H9 (cell line): ENCODE measurements around the gene ABCB8. TPM values are rescaled to one million over a fixed set of nuclear protein-coding genes. Genes with fewer than 3 reads are reported as not detected.
A peak's percentile ranks its signal among the peaks of the same experiment; 100 is the strongest.

ENCODE experiments used
- DNase-seq: peaks from one replicate; pipeline ENCODE4 v3.0.0-alpha.2; 2017
- H2AFZ ChIP-seq: one replicate; pipeline ENCODE4 v1.6.1; 2013; ENCODE audit warnings: mild to moderate bottlenecking, low read length, control low read depth, moderate library complexity
- H2AK5ac ChIP-seq: 2 replicates; pipeline ENCODE4 v1.6.1; 2013; ENCODE audit warnings: low read length, control low read depth, mixed read lengths; ENCODE audit not compliant: insufficient read length
- H2BK120ac ChIP-seq: one replicate; pipeline ENCODE4 v1.6.1; 2013; ENCODE audit warnings: low read depth, mild to moderate bottlenecking, low read length, control low read depth, inconsistent platforms; ENCODE audit not compliant: poor library complexity, severe bottlenecking
- H2BK12ac ChIP-seq: 2 replicates; pipeline ENCODE4 v1.6.1; 2013; ENCODE audit warnings: low read length, control low read depth, mixed read lengths, low read depth; ENCODE audit not compliant: insufficient read length
- H2BK15ac ChIP-seq: 2 replicates; pipeline ENCODE4 v1.6.1; 2013; ENCODE audit warnings: low read depth, low read length, control low read depth
- H2BK20ac ChIP-seq: one replicate; pipeline ENCODE4 v1.6.1; 2013; ENCODE audit warnings: low read depth, mild to moderate bottlenecking, low read length, control low read depth, inconsistent platforms; ENCODE audit not compliant: poor library complexity, severe bottlenecking
- H2BK5ac ChIP-seq: 2 replicates; pipeline ENCODE4 v1.6.1; 2013; ENCODE audit warnings: low read length, control low read depth, mixed read lengths; ENCODE audit not compliant: insufficient read length
- H3K14ac ChIP-seq: 2 replicates; pipeline ENCODE4 v1.6.1; 2013; ENCODE audit warnings: low read length, control low read depth; ENCODE audit not compliant: insufficient read depth
- H3K18ac ChIP-seq: 2 replicates; pipeline ENCODE4 v1.6.1; 2013; ENCODE audit warnings: low read depth, mild to moderate bottlenecking, mixed read lengths, low read length, control low read depth; ENCODE audit not compliant: insufficient read length
- H3K23ac ChIP-seq: 2 replicates; pipeline ENCODE4 v1.6.1; 2013; ENCODE audit warnings: low read length, control low read depth, mixed read lengths, low read depth; ENCODE audit not compliant: insufficient read length
- H3K23me2 ChIP-seq: 2 replicates; pipeline ENCODE4 v1.6.1; 2013; ENCODE audit warnings: low read depth, mild to moderate bottlenecking, mixed read lengths, low read length, control low read depth; ENCODE audit not compliant: insufficient read length, poor library complexity, severe bottlenecking
- H3K27ac ChIP-seq: 2 replicates; pipeline ENCODE4 v1.5.1; 2013; ENCODE audit warnings: low read length, control low read depth, mixed read lengths, low read depth; ENCODE audit not compliant: insufficient read length
- H3K27me3 ChIP-seq: 2 replicates; pipeline ENCODE4 v1.6.1; 2013; ENCODE audit warnings: low read length, control low read depth, inconsistent platforms; ENCODE audit not compliant: insufficient read depth
- H3K4ac ChIP-seq: 2 replicates; pipeline ENCODE4 v1.6.1; 2013; ENCODE audit warnings: low read depth, mild to moderate bottlenecking, control low read depth, inconsistent platforms, low read length, moderate library complexity
- H3K4me1 ChIP-seq: 2 replicates; pipeline ENCODE4 v1.6.1; 2013; ENCODE audit warnings: low read length, control low read depth, inconsistent platforms; ENCODE audit not compliant: insufficient read depth
- H3K4me2 ChIP-seq: 2 replicates; pipeline ENCODE4 v1.6.1; 2013; ENCODE audit warnings: low read length, control low read depth, mixed read lengths; ENCODE audit not compliant: insufficient read length, insufficient read depth
- H3K56ac ChIP-seq: 2 replicates; pipeline ENCODE4 v1.6.1; 2013; ENCODE audit warnings: low read depth, mild to moderate bottlenecking, mixed read lengths, low read length, control low read depth; ENCODE audit not compliant: insufficient read length
- H3K79me1 ChIP-seq: 2 replicates; pipeline ENCODE4 v1.6.1; 2013; ENCODE audit warnings: low read depth, mild to moderate bottlenecking, moderate library complexity, low read length, control low read depth, inconsistent platforms; ENCODE audit not compliant: insufficient read depth, poor library complexity, severe bottlenecking
- H3K79me2 ChIP-seq: 2 replicates; pipeline ENCODE4 v1.6.1; 2013; ENCODE audit warnings: low read length, control low read depth, inconsistent platforms; ENCODE audit not compliant: insufficient read depth
- H3K9ac ChIP-seq: 2 replicates; pipeline ENCODE4 v1.6.1; 2013; ENCODE audit warnings: low read length, control low read depth, mixed read lengths; ENCODE audit not compliant: insufficient read length; ENCODE audit errors: extremely low read depth
- H3K9me3 ChIP-seq: one replicate; pipeline ENCODE4 v1.6.1; 2013; ENCODE audit warnings: low read depth, low read length, inconsistent platforms; ENCODE audit not compliant: control insufficient read depth
- H3T11ph ChIP-seq: one replicate; pipeline ENCODE4 v1.6.1; 2013; ENCODE audit warnings: mild to moderate bottlenecking, low read length, control low read depth, inconsistent platforms
- H4K20me1 ChIP-seq: one replicate; pipeline ENCODE4 v1.6.1; 2013; ENCODE audit not compliant: control insufficient read depth, insufficient read length, insufficient read depth
- H4K5ac ChIP-seq: 2 replicates; pipeline ENCODE4 v1.6.1; 2013; ENCODE audit warnings: low read depth, mild to moderate bottlenecking, mixed read lengths, low read length, control low read depth; ENCODE audit not compliant: insufficient read length
- H4K8ac ChIP-seq: replicated peaks from 2 replicates; pipeline ENCODE4 v1.6.1; 2013; ENCODE audit warnings: low read length, control low read depth, mixed read lengths, low read depth; ENCODE audit not compliant: insufficient read length
- H4K91ac ChIP-seq: 2 replicates; pipeline ENCODE4 v1.6.1; 2013; ENCODE audit warnings: low read depth, mild to moderate bottlenecking, moderate library complexity, mixed read lengths, low read length, control low read depth; ENCODE audit not compliant: insufficient read length
- H3K27ac Mint-ChIP-seq, 3 experiments: 2 replicates in 2 of 3; 3 replicates in 1 of 3; pipeline ENCODE4 v1.8.0; 2020 to 2021; ENCODE audit warnings: mixed read lengths in 3 of 3, mild to moderate bottlenecking in 1 of 3, moderate library complexity in 1 of 3
- H3K27me3 Mint-ChIP-seq: 2 replicates; pipeline ENCODE4 v1.8.0; 2021; ENCODE audit warnings: low read depth, mild to moderate bottlenecking, moderate library complexity, mixed read lengths
- H3K36me3 Mint-ChIP-seq, 3 experiments: 2 replicates in 2 of 3; 3 replicates in 1 of 3; pipeline ENCODE4 v1.8.0; 2020 to 2021; ENCODE audit warnings: low read depth in 3 of 3, mixed read lengths in 3 of 3; ENCODE audit not compliant: insufficient read depth in 1 of 3
- H3K4me1 Mint-ChIP-seq, 2 experiments: 2 replicates each; pipeline ENCODE4 v1.8.0; 2020; ENCODE audit warnings: mixed read lengths in 2 of 2
- H3K4me3 Mint-ChIP-seq, 2 experiments: 2 replicates in 1 of 2; 3 replicates in 1 of 2; pipeline ENCODE4 v1.8.0; 2020 to 2021; ENCODE audit warnings: mild to moderate bottlenecking in 2 of 2, mixed read lengths in 2 of 2, moderate library complexity in 1 of 2
- H3K9me3 Mint-ChIP-seq, 2 experiments: 2 replicates in 1 of 2; 3 replicates in 1 of 2; pipeline ENCODE4 v1.8.0; 2020; ENCODE audit warnings: mild to moderate bottlenecking in 2 of 2, mixed read lengths in 2 of 2, moderate library complexity in 1 of 2
- WGBS: extraction: QIAGEN DNeasy Blood & Tissue Kit; methylation state at CpG from one replicate; pipeline ENCODE4 v1.1.7; 2013; ENCODE audit warnings: missing lambda C conversion rate, low lambda C conversion rate, mixed read lengths; ENCODE audit not compliant: insufficient read length; ENCODE audit errors: extremely low coverage; 5-methylcytosine and 5-hydroxymethylcytosine counted together
- total RNA-seq: library from RNA; stranded (reverse); gene quantifications from 2 replicates; pipeline ENCODE4 v1.2.1, GENCODE V29; 2021
- TF ChIP-seq, protein P1 (sequence below): fragments of 200-600 bp; sonication (generic); conservative IDR thresholded peaks from 3 replicates; pipeline ENCODE4 v1.8.0; 2021; ENCODE audit warnings: antibody characterized with exemption, mild to moderate bottlenecking

Gene ABCB8
- total RNA-seq, 1 experiment from 2014 or later: 22.1 TPM

GRCh38 chr7:151062111-151062398 lies 33.8 kb downstream of the ABCB8 start:
- Histone ChIP-seq H3K9ac (no peak overlapping the region), H3K4me2 (peak overlapping the region; percentile 58), H2AK5ac (no peak overlapping the region), H4K91ac (no peak overlapping the region), H2BK20ac (no peak overlapping the region), H3K27me3 (no peaks in the 10 kb centered on the region; the same call in 1 of the 2 replicates), H3K79me1 (no peaks in the 10 kb centered on the region), H4K5ac (no peak overlapping the region), H4K20me1 (no peaks in the 10 kb centered on the region), H3K18ac (no peak overlapping the region), H3K23ac (no peak overlapping the region), H3K4ac (no peak overlapping the region), H2AFZ (no peak overlapping the region), H3K27ac (no peak overlapping the region), H4K8ac (no peak overlapping the region), H3K9me3 (no peaks in the 10 kb centered on the region), H3K79me2 (no peaks in the 10 kb centered on the region), H2BK5ac (no peak overlapping the region), H3K56ac (no peak overlapping the region), H2BK15ac (no peak overlapping the region), H2BK120ac (no peak overlapping the region), H3K4me1 (peaks cover 8% of the 10 kb centered on the region), H3K14ac (no peak overlapping the region), H3T11ph (no peak overlapping the region), H3K23me2 (peaks cover 38% of the 10 kb centered on the region), H2BK12ac (peak overlapping the region; percentile 17)
- DNase-seq: no peak
- Mint-ChIP-seq H3K27me3 (peaks cover 3% of the 10 kb centered on the region; the same call in 1 of the 2 replicates), H3K36me3 (peaks cover 12 to 25% (median 21%) of the 10 kb centered on the region in 3 experiments; a peak in 6 of 7 replicates), H3K9me3 (no peaks in the 10 kb centered on the region; a peak in 1 of 5 replicates), H3K4me3 (peak overlapping the region; percentile 54 to 91), H3K4me1 (peaks cover 31 to 39% of the 10 kb centered on the region in 2 experiments), H3K27ac (no peak overlapping the region; a peak in 1 of 7 replicates)
- TF ChIP-seq, protein P1, sequence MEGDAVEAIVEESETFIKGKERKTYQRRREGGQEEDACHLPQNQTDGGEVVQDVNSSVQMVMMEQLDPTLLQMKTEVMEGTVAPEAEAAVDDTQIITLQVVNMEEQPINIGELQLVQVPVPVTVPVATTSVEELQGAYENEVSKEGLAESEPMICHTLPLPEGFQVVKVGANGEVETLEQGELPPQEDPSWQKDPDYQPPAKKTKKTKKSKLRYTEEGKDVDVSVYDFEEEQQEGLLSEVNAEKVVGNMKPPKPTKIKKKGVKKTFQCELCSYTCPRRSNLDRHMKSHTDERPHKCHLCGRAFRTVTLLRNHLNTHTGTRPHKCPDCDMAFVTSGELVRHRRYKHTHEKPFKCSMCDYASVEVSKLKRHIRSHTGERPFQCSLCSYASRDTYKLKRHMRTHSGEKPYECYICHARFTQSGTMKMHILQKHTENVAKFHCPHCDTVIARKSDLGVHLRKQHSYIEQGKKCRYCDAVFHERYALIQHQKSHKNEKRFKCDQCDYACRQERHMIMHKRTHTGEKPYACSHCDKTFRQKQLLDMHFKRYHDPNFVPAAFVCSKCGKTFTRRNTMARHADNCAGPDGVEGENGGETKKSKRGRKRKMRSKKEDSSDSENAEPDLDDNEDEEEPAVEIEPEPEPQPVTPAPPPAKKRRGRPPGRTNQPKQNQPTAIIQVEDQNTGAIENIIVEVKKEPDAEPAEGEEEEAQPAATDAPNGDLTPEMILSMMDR: no peak
- no CpG with 5 or more reads among the region's 11 CpGs for WGBS
